Heart left ventricle (tissue), 16 donors: ENCODE results near the gene ATG16L2. TPM values are rescaled to one million over a fixed set of nuclear protein-coding genes. Genes with fewer than 3 reads are reported as not detected.

Experiments used
- ATAC-seq, 4 donors: fragments of 200-7000 bp; cut with Tn5 transposase; one replicate each; pipeline ENCODE4 v1.9.1; 2020 to 2022; ENCODE audit warnings: moderate library complexity in 4 of 4, mild to moderate bottlenecking in 3 of 4, moderate number of reproducible peaks in 1 of 4
- DNase-seq, 5 donors: peaks; one replicate each; pipeline ENCODE4 v3.0.0-alpha.2; 2020
- H3K27ac ChIP-seq, 12 donors: fragments of 200-600 bp; sonication (generic) in 4 of 12; one replicate each; pipeline versions ENCODE4 v1.5.0 to v1.8.0; 2016 to 2022; ENCODE audit warnings: mild to moderate bottlenecking in 2 of 12
- H3K27me3 ChIP-seq, 9 donors: fragments of 200-600 bp; sonication (generic) in 2 of 9; one replicate each; pipeline versions ENCODE4 v1.5.1 to v1.8.0; 2016 to 2022; ENCODE audit warnings: mild to moderate bottlenecking in 3 of 9
- H3K36me3 ChIP-seq, 9 donors: fragments of 200-600 bp; sonication (generic) in 2 of 9; one replicate each; pipeline versions ENCODE4 v1.5.0 to v1.8.0; 2018 to 2022; ENCODE audit warnings: mild to moderate bottlenecking in 2 of 9
- H3K4me1 ChIP-seq, 12 donors: fragments of 200-600 bp; sonication (generic) in 4 of 12; one replicate each; pipeline versions ENCODE4 v1.5.0 to v1.8.0; 2016 to 2022; ENCODE audit warnings: mild to moderate bottlenecking in 3 of 12
- H3K4me3 ChIP-seq, 12 donors: fragments of 200-600 bp; sonication (generic) in 4 of 12; one replicate each; pipeline versions ENCODE4 v1.5.0 to v1.8.0; 2017 to 2022; ENCODE audit warnings: mild to moderate bottlenecking in 9 of 12, moderate library complexity in 4 of 12
- H3K9me3 ChIP-seq, 12 donors: fragments of 200-600 bp; sonication (generic) in 4 of 12; one replicate each; pipeline versions ENCODE4 v1.5.0 to v1.8.0; 2016 to 2022; ENCODE audit warnings: mild to moderate bottlenecking in 1 of 12
- POLR2A ChIP-seq, 2 donors: fragments of 450-650 bp; IDR thresholded peaks; one replicate each; pipeline ENCODE4 v1.6.1; 2017; ENCODE audit warnings: antibody characterized with exemption in 2 of 2, mild to moderate bottlenecking in 2 of 2, moderate library complexity in 2 of 2
- WGBS, 4 donors: extraction: QIAGEN DNeasy Blood & Tissue Kit in 2 of 4; methylation state at CpG; one replicate each; pipeline versions ENCODE4 v1.1.5 to v1.1.7; 2013 to 2018; 5-methylcytosine and 5-hydroxymethylcytosine counted together
- intact Hi-C, 10 donors: fragments of 100-400 bp; cut with DNase I; formaldehyde crosslinking; loops; one replicate each; pipeline versions ENCODE4 v1.11.1 to v1.14.2; 2022
- polyA plus RNA-seq, 2 donors: library from polyadenylated mRNA; stranded (reverse); fragments of 200-250 nt; gene quantifications; one replicate each; pipeline ENCODE4 v1.2.3, GENCODE V29; 2013
- total RNA-seq, 9 donors: library from RNA; depleted of rRNA in 2 of 9; stranded (reverse); fragments of >200 nt in 2 of 9; fragmentation: NEBNext Ultra II Directional in 3 of 9; extraction: Animal tissue kit (Norgen Biotek cat#: 25700) in 3 of 9; gene quantifications; one replicate each; pipeline versions ENCODE4 v1.1.0 to v1.2.4, GENCODE V29; 2016 to 2023
- TF ChIP-seq, protein P1 (sequence below), 12 donors: fragments of 200-600 bp; sonication (generic) in 4 of 12; IDR thresholded peaks; one replicate each; pipeline versions ENCODE4 v1.5.0 to v1.8.0; 2018 to 2022; ENCODE audit warnings: antibody characterized with exemption in 12 of 12, mild to moderate bottlenecking in 5 of 12
- donor health status: ischemic (EF 13 %, LVEDD 7.1; RV severe dilation, severe dysfunction).
- donor health status: healthy with polysubstance abuse.
- donor health status: DM: no; HTN: yes; CAD: no.
- donor health status: DM: no; HTN: no; CAD: no.
- donor health status: ischemic (EF 25% LVEDD 6.9; RV normal size, moderate dysfunction).
- donor health status: ischemic (EF 25% LVEDD 5.7; RV mildly dilated, moderate dysfunction).
- donor health status: healthy.
- donor health status: DM: yes; HTN: yes; CAD: no.
- donor health status: ischemic (EF 35%, LVEDD 5.7; RV mildly dilated, moderate dysfunction).
- donor health status: nonischemic (EF 11% LVEDD 7.7; RV severe dilation, severe dysfunction).
- donor health status: DM: yes; HTN: yes; CAD: no.
- donor health status: PGD.
- donor health status: ischemic (EF 29% LVEDD 5.4; RV normal size, mild dysfunction).
- donor health status: nonischemic (EF 23%, LVEDD 6.1; RV moderate dilation, normal function).

Gene ATG16L2
- total and polyA plus RNA-seq, 11 donors, result 6.0 to 28.9 (median 13.2) TPM

DNA sequence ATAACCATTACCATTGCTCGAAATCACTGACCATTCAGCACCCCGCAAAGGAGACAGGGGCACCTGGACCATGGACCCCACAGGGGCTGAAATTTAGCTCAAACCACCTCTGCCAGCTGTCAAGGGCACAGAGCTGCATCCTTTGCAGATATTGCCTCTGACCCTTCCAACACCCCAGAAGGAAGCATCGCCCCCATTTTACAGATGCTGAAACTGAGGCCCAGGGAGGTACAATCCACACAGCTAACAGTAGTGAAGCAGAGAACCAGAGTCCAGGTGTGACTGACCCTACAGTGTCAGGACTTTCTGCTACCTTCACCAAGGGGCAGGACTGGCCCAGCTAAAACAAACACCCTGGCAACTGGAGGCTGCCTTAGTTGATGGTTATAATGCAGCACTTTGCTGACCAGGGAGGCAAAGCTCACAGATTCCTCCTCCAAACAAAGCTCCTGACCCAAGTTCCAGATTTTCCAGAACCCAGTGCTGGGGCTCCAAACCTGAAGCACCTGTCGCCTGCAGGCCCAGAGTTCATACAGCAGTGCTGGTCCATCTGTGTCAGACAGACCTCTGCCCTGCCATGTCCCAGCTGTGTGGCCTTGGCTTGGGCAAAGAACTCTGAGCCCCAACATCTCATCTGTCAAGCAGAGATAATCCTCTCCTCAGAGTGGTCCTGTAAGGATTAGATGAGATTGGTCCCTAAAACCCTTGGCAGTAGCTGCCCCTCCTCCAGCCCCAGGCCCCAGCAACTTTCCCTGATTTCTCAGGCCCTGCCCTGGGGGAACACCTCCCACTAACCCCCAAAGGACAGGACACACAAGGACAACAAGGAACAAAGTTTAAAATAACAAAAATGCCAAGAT lies 46.8 kb upstream of the ATG16L2 start:
- DNase-seq, result no peak
- no peak overlapping the region for H3K4me3 ChIP-seq
- peaks cover 0 to 5% (median 0%) of the 10 kb centered on the region in 12 donors for H3K4me1 ChIP-seq
- no peaks in the 10 kb centered on the region for H3K9me3 ChIP-seq
- H3K27ac ChIP-seq, result no peak overlapping the region
- H3K27me3 ChIP-seq, result no peaks in the 10 kb centered on the region
- H3K36me3 ChIP-seq, result no peaks in the 10 kb centered on the region
- intact Hi-C loops, result no loop called here
- no peak for TF ChIP-seq POLR2A (IDR thresholded peaks at IDR 0.05)
- TF ChIP-seq, protein P1, sequence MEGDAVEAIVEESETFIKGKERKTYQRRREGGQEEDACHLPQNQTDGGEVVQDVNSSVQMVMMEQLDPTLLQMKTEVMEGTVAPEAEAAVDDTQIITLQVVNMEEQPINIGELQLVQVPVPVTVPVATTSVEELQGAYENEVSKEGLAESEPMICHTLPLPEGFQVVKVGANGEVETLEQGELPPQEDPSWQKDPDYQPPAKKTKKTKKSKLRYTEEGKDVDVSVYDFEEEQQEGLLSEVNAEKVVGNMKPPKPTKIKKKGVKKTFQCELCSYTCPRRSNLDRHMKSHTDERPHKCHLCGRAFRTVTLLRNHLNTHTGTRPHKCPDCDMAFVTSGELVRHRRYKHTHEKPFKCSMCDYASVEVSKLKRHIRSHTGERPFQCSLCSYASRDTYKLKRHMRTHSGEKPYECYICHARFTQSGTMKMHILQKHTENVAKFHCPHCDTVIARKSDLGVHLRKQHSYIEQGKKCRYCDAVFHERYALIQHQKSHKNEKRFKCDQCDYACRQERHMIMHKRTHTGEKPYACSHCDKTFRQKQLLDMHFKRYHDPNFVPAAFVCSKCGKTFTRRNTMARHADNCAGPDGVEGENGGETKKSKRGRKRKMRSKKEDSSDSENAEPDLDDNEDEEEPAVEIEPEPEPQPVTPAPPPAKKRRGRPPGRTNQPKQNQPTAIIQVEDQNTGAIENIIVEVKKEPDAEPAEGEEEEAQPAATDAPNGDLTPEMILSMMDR (IDR thresholded peaks at IDR 0.05), result no peak
- no peak for ATAC-seq
- WGBS, 4 donors, result 94 to 98% (median 95%) methylated on average over 4 of the region's 4 CpGs

- TF ChIP-seq POLR2A (IDR thresholded peaks at IDR 0.05), result no peak
- TF ChIP-seq, protein P1 (IDR thresholded peaks at IDR 0.05), result no peak
- H3K36me3 ChIP-seq, result no peaks in the 10 kb centered on the region
- intact Hi-C loops, result no loop called here
- WGBS, 4 donors, result 94 to 97% (median 96%) methylated on average over 3 of the region's 3 CpGs
- ATAC-seq (no peak), DNase-seq (no peak)
- H3K9me3 ChIP-seq, result no peaks in the 10 kb centered on the region
- H3K27ac ChIP-seq, result no peak overlapping the region
- peaks cover 0 to 14% (median 5%) of the 10 kb centered on the region in 12 donors for H3K4me1 ChIP-seq
- no peaks in the 10 kb centered on the region for H3K27me3 ChIP-seq
- H3K4me3 ChIP-seq, result no peak overlapping the region
Observed at GRCh38 chr11:72768581-72768980, 45.6 kb upstream of the ATG16L2 start.

GRCh38 chr11:72769680-72770079 lies 44.5 kb upstream of the ATG16L2 start:
- DNase-seq, result no peak
- intact Hi-C loops, result loop anchor here in 1 of 10 donors (5.0 kb wide), 1 partner anchor 182 kb away; no protein-coding TSS in a partner anchor
- Histone ChIP-seq H3K36me3 (no peaks in the 10 kb centered on the region), H3K4me1 (peaks cover 0 to 17% (median 5%) of the 10 kb centered on the region in 12 donors), H3K9me3 (no peaks in the 10 kb centered on the region), H3K27me3 (no peaks in the 10 kb centered on the region), H3K4me3 (no peak overlapping the region), H3K27ac (no peak overlapping the region)
- TF ChIP-seq, protein P1 (IDR thresholded peaks at IDR 0.05), result no peak
- no peak for TF ChIP-seq POLR2A (IDR thresholded peaks at IDR 0.05)
- 80 to 91% (median 81%) methylated on average over 4 of the region's 4 CpGs for WGBS, 4 donors
- ATAC-seq, result no peak

DNA sequence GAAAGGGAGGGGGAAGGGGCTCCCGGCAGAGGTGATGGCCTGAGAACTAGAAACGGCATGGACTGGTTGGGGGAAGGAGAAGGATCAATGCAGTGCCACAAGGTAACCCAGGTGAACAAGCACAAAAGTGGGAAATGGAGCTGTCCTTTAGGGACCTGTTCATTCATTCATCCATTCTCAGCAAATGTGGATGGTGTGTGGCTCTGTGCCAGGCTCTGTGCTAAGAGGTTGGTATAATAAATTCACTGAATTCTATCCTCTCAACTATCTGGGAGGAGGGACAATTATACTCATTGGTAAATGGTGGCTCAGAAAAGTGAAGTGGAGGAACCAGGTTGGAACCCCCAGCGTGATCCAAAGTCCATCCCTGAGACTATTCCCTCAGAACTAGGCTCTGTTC lies 43.4 kb upstream of the ATG16L2 start:
- no peak overlapping the region for H3K27ac ChIP-seq
- no peak overlapping the region for H3K4me3 ChIP-seq
- peaks cover 0 to 17% (median 5%) of the 10 kb centered on the region in 12 donors for H3K4me1 ChIP-seq
- WGBS, 4 donors, result 87 to 95% (median 92%) methylated on average over 3 of the region's 3 CpGs
- no peak for TF ChIP-seq POLR2A (IDR thresholded peaks at IDR 0.05)
- TF ChIP-seq, protein P1 (IDR thresholded peaks at IDR 0.05), result no peak
- H3K27me3 ChIP-seq, result no peaks in the 10 kb centered on the region
- DNase-seq (no peak), ATAC-seq (no peak)
- intact Hi-C loops, result loop anchor here in 1 of 10 donors (5.0 kb wide), 1 partner anchor 183 kb away; no protein-coding TSS in a partner anchor
- H3K36me3 ChIP-seq, result no peaks in the 10 kb centered on the region
- no peaks in the 10 kb centered on the region for H3K9me3 ChIP-seq
